Measurements from ENCODE around the gene CSNK1G3. TPM values are rescaled to one million over a fixed set of nuclear protein-coding genes. Genes with fewer than 3 reads are reported as not detected.

CSNK1G3 gene
- polyA plus RNA-seq, 1 donor (not counting 4 experiments of a cell fraction or from before 2014, with no cell fraction given) = 34.0 TPM

- FAIRE-seq = no peak
- H3K4me2 ChIP-seq (ENCODE audit: control insufficient read depth, extremely low read depth, insufficient read depth, low read depth, low read length) = no peak overlapping the region
Observed at GRCh38 chr5:123535648-123536047, 23.7 kb downstream of the CSNK1G3 start.

GRCh38 chr5:123537256-123537655 lies 25.3 kb downstream of the CSNK1G3 start:
- Histone ChIP-seq H3K79me2 (ENCODE audit: control insufficient read depth, insufficient read depth, low read length) (peaks cover 79% of the 10 kb centered on the region), H2AFZ (ENCODE audit: control insufficient read depth, low read length) (no peak overlapping the region), H3K9me3 (ENCODE audit: control insufficient read depth, low read depth, low read length) (no peaks in the 10 kb centered on the region), H3K36me3 (ENCODE audit: control insufficient read depth in 2 of 2, extremely low read depth in 1 of 2, insufficient read depth in 2 of 2, low read length in 2 of 2) (no peaks in the 10 kb centered on the region), H3K27me3 (ENCODE audit: control insufficient read depth, extremely low read depth, insufficient read depth, low read length) (no peaks in the 10 kb centered on the region), H3K4me1 (ENCODE audit: control insufficient read depth, extremely low read depth, insufficient read depth, low read length) (peaks cover 3% of the 10 kb centered on the region), H3K4me2 (ENCODE audit: control insufficient read depth, extremely low read depth, insufficient read depth, low read depth, low read length) (no peak overlapping the region), H3K27ac (ENCODE audit: control insufficient read depth, insufficient read depth, low read length) (no peak overlapping the region), H3K9ac (ENCODE audit: control insufficient read depth, extremely low read depth, insufficient read depth, low read length) (no peak overlapping the region), H3K9me1 (ENCODE audit: control insufficient read depth, extremely low read depth, insufficient read depth, low read length) (no peaks in the 10 kb centered on the region), H4K20me1 (ENCODE audit: control insufficient read depth, extremely low read depth, insufficient read depth, low read length) (peaks cover 8% of the 10 kb centered on the region), H3K4me3 (ENCODE audit: control insufficient read depth in 2 of 3, extremely low read depth in 1 of 3, insufficient read depth in 2 of 3, low read depth in 1 of 3, low read length in 3 of 3) (no peak overlapping the region)
- no peak for TF ChIP-seq CTCF (optimal IDR thresholded peaks at IDR 0.05 in 1 of 3, IDR thresholded peaks at IDR 0.05 in 1 of 3, conservative IDR thresholded peaks at IDR 0.05 in 1 of 3; ENCODE audit: extremely low read depth in 1 of 3, insufficient read depth in 2 of 3, low read length in 3 of 3)
- no peak for TF ChIP-seq EZH2 (IDR thresholded peaks at IDR 0.05; ENCODE audit: low read length)
- no peak for FAIRE-seq
- dilution Hi-C loops (cut with MboI; ENCODE audit: extremely low pct_ligation_motif_present, low sequenced_read_pairs) = no loop called here
- no peak for DNase-seq (ENCODE audit: low read depth, low spot score)

More at GRCh38 chr5:123535648-123536047, 23.7 kb downstream of the CSNK1G3 start:
- no peaks in the 10 kb centered on the region for H3K9me1 ChIP-seq (ENCODE audit: control insufficient read depth, extremely low read depth, insufficient read depth, low read length)
- peaks cover 5% of the 10 kb centered on the region for H4K20me1 ChIP-seq (ENCODE audit: control insufficient read depth, extremely low read depth, insufficient read depth, low read length)
- peaks cover 3% of the 10 kb centered on the region for H3K4me1 ChIP-seq (ENCODE audit: control insufficient read depth, extremely low read depth, insufficient read depth, low read length)
- no peaks in the 10 kb centered on the region for H3K27me3 ChIP-seq (ENCODE audit: control insufficient read depth, extremely low read depth, insufficient read depth, low read length)
- no peak for TF ChIP-seq CTCF (optimal IDR thresholded peaks at IDR 0.05 in 1 of 3, IDR thresholded peaks at IDR 0.05 in 1 of 3, conservative IDR thresholded peaks at IDR 0.05 in 1 of 3; ENCODE audit: extremely low read depth in 1 of 3, insufficient read depth in 2 of 3, low read length in 3 of 3)
- TF ChIP-seq EZH2 (IDR thresholded peaks at IDR 0.05; ENCODE audit: low read length) = no peak
- H3K79me2 ChIP-seq (ENCODE audit: control insufficient read depth, insufficient read depth, low read length) = peaks cover 70% of the 10 kb centered on the region
- H3K36me3 ChIP-seq (ENCODE audit: control insufficient read depth in 2 of 2, extremely low read depth in 1 of 2, insufficient read depth in 2 of 2, low read length in 2 of 2) = no peaks in the 10 kb centered on the region
- H3K9me3 ChIP-seq (ENCODE audit: control insufficient read depth, low read depth, low read length) = no peaks in the 10 kb centered on the region
- no peak overlapping the region for H3K4me3 ChIP-seq (ENCODE audit: control insufficient read depth in 2 of 3, extremely low read depth in 1 of 3, insufficient read depth in 2 of 3, low read depth in 1 of 3, low read length in 3 of 3)
- H3K27ac ChIP-seq (ENCODE audit: control insufficient read depth, insufficient read depth, low read length) = no peak overlapping the region
- no peak overlapping the region for H2AFZ ChIP-seq (ENCODE audit: control insufficient read depth, low read length)
- dilution Hi-C loops (cut with MboI; ENCODE audit: extremely low pct_ligation_motif_present, low sequenced_read_pairs) = no loop called here
- no peak for DNase-seq (ENCODE audit: low read depth, low spot score)
- no peak overlapping the region for H3K9ac ChIP-seq (ENCODE audit: control insufficient read depth, extremely low read depth, insufficient read depth, low read length)

Measured in keratinocyte (primary cell).